ENCODE data around the gene RNLS.

GRCh38 chr10:88292185-88292514 is 291.0 kb downstream of the RNLS start:
- TF ChIP-seq POLR2A (IDR thresholded peaks at IDR 0.05), result no peak
- TF ChIP-seq CTCF (IDR thresholded peaks at IDR 0.05), result no peak
